ENCODE measurements around the gene TUNAR.

Gene TUNAR

DNA sequence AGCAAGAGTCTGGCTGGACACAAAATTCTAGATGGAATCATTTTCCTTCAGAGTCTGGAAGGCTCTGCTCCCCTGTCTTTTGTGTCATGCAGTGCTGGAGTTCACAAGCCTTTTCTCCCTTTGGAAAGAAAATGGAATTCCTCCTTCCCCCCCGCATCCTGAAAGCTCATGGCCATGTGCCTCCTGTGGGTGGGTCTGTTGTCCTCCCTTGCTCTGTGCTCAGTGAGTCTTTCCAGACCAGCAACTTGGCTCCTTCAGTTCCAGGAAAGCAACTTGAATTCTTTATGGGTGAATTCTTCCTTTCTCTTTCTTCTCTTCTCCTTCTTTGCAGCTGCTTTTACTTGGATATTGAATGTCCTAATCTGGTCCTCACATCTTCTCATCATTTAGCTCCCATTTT, 70.2 kb downstream of the TUNAR start:
- in situ Hi-C loops (cut with MboI; ENCODE audit: low pct_unique_long_range_greater_than_20kb, low sequenced_read_pairs, unreplicated experiment) = no loop called here
- TF ChIP-seq, protein P1, sequence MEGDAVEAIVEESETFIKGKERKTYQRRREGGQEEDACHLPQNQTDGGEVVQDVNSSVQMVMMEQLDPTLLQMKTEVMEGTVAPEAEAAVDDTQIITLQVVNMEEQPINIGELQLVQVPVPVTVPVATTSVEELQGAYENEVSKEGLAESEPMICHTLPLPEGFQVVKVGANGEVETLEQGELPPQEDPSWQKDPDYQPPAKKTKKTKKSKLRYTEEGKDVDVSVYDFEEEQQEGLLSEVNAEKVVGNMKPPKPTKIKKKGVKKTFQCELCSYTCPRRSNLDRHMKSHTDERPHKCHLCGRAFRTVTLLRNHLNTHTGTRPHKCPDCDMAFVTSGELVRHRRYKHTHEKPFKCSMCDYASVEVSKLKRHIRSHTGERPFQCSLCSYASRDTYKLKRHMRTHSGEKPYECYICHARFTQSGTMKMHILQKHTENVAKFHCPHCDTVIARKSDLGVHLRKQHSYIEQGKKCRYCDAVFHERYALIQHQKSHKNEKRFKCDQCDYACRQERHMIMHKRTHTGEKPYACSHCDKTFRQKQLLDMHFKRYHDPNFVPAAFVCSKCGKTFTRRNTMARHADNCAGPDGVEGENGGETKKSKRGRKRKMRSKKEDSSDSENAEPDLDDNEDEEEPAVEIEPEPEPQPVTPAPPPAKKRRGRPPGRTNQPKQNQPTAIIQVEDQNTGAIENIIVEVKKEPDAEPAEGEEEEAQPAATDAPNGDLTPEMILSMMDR (IDR thresholded peaks at IDR 0.05; ENCODE audit: extremely low read depth, insufficient read depth, missing control alignments) = no peak
- DNase-seq (ENCODE audit: low spot score) = no peak

GRCh38 chr14:95948558-95948981, 71.9 kb downstream of the TUNAR start:
- TF ChIP-seq, protein P1 (IDR thresholded peaks at IDR 0.05; ENCODE audit: extremely low read depth, insufficient read depth, missing control alignments) = no peak
- in situ Hi-C loops (cut with MboI; ENCODE audit: low pct_unique_long_range_greater_than_20kb, low sequenced_read_pairs, unreplicated experiment) = no loop called here
- no peak for DNase-seq (ENCODE audit: low spot score)

- in situ Hi-C loops (cut with MboI; ENCODE audit: low pct_unique_long_range_greater_than_20kb, low sequenced_read_pairs, unreplicated experiment) = no loop called here
- no peak for DNase-seq (ENCODE audit: low spot score)
- TF ChIP-seq, protein P1 (IDR thresholded peaks at IDR 0.05; ENCODE audit: extremely low read depth, insufficient read depth, missing control alignments) = no peak
Measured at GRCh38 chr14:95951359-95951758, 74.7 kb downstream of the TUNAR start.

DNA sequence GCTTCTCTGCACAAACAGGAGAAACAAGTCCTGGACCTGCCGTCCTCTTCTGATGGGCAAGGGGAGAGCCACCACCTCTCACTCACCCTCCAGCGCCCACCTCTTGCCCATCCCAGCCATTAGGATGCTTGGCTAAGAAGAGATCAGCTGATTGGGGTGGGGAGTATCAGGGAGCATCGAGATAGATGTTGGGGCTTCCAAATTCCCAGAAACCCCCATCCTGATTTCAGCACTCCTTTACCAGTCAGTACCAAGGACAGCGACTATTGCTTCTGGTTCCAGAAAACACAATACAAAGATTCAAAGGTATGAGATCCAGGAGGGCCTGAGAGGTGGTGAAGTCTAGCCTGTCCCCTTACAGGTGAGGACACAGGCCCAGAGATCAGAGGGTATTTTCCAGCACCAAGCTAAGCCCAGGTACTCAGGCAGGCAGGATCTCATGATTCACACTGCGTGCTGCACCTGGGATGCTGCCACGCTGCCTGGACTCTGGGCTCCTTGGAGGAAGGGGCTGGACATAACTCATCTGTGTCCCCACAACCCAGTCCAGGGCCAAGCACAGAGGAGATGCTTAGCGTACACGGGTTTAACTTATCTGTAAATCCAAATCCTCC, 76.6 kb downstream of the TUNAR start:
- in situ Hi-C loops (cut with MboI; ENCODE audit: low pct_unique_long_range_greater_than_20kb, low sequenced_read_pairs, unreplicated experiment) = no loop called here
- TF ChIP-seq, protein P1 (IDR thresholded peaks at IDR 0.05; ENCODE audit: extremely low read depth, insufficient read depth, missing control alignments) = no peak
- DNase-seq (ENCODE audit: low spot score) = no peak

DNA sequence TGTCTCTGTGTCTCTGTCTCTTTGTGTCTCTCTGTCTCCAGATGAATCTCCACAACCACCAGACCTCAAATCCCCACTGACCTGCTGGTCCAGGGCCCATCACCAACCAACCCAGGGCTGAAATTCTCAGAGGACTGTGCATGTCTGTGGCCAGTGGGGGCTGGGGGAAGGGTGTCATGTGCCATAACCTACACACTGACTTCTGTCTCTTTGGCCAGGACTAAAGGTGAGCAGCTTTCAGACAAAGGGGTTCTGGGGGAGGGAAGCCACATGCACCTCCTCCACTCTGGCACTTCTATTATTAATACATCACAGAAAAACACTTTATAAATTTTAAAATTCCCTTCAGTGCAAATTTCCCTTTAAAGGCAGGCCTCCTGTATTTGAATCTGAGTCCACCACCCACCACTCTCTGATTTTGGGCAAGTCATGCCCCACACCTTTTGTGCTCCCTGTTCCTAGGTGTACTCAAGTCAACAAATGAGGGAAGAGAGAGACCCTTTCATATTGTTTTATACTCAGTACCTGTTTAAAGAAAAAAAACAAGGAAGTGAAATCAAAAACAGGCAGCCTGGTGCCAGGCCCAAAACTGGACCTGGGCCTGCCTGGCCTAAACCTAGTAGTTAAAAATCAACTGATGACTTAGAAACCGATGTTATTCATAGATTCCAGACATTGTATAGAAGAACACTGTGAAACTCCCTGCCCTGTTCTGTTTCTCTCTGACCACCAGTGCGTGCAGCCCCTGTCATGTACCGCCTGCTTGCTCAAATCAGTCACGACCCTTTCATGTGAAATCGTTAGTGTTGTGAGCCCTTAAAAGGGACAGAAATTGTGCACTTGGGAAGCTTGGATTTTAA, 80.2 kb downstream of the TUNAR start:
- in situ Hi-C loops (cut with MboI; ENCODE audit: low pct_unique_long_range_greater_than_20kb, low sequenced_read_pairs, unreplicated experiment) = no loop called here
- no peak for DNase-seq (ENCODE audit: low spot score)
- TF ChIP-seq, protein P1 (IDR thresholded peaks at IDR 0.05; ENCODE audit: extremely low read depth, insufficient read depth, missing control alignments) = no peak

DNA sequence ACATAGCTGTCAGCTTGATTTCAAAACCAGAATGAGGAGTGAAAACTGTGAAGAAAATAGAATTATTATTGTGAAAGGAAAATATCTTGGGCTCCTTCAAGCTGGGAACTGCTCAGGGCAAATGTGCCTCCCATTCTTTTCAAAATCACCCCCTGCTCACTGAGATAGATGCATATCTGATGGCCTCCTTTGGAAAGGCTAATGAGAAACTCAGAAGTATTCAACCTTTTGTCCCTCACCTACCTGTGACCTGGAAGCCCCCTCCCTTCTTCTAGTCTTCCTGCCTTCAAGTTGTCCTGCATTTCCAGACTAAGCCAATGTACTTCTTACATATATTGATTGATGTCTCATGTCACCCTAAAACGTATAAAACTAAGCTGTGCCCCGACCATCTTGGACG, 81.5 kb downstream of the TUNAR start:
- in situ Hi-C loops (cut with MboI; ENCODE audit: low pct_unique_long_range_greater_than_20kb, low sequenced_read_pairs, unreplicated experiment) = no loop called here
- TF ChIP-seq, protein P1 (IDR thresholded peaks at IDR 0.05; ENCODE audit: extremely low read depth, insufficient read depth, missing control alignments) = no peak
- no peak for DNase-seq (ENCODE audit: low spot score)

All from GM13977 (cell line).